ENCODE measurements around the gene MMP15.

Gene MMP15

GRCh38 chr16:58016840-58017446, 8.6 kb upstream of the MMP15 start:
- Histone ChIP-seq H3K4ac (ENCODE audit: low read depth, low read length) (no peak overlapping the region), H4K8ac (ENCODE audit: low read depth, low read length) (no peak overlapping the region), H2BK5ac (ENCODE audit: low read length) (no peak overlapping the region), H3K79me1 (ENCODE audit: low read length) (peaks cover 3% of the 10 kb centered on the region), H4K5ac (ENCODE audit: low read length) (no peak overlapping the region), H3K18ac (ENCODE audit: low read length) (no peak overlapping the region), H3K23ac (ENCODE audit: low read length) (no peak overlapping the region), H3K27me3 (ENCODE audit: insufficient read depth, low read length, poor library complexity) (no peaks in the 10 kb centered on the region), H3K27ac (ENCODE audit: low read depth, low read length) (no peak overlapping the region), H3K4me2 (ENCODE audit: low read length) (no peak overlapping the region), H3K4me3 (ENCODE audit: low read length) (no peak overlapping the region), H2AK5ac (ENCODE audit: low read length) (no peak overlapping the region), H3K56ac (ENCODE audit: low read length) (no peak overlapping the region), H3K9ac (ENCODE audit: low read length) (no peak overlapping the region), H3K4me1 (ENCODE audit: control insufficient read depth, low read depth, low read length) (peaks cover 11% of the 10 kb centered on the region), H2BK120ac (ENCODE audit: low read depth, low read length) (no peak overlapping the region), H3K36me3 (ENCODE audit: control insufficient read depth, insufficient read depth, low read length) (peaks cover 3% of the 10 kb centered on the region), H3K79me2 (ENCODE audit: control insufficient read depth, insufficient read depth, low read length) (no peaks in the 10 kb centered on the region), H2BK15ac (replicated peaks; ENCODE audit: low read depth) (no peak overlapping the region)
- WGBS (ENCODE audit: extremely low coverage, insufficient coverage, low lambda C conversion rate), result no CpG with 5 or more reads among the region's 12 CpGs
- DNase-seq, result no peak

DNA sequence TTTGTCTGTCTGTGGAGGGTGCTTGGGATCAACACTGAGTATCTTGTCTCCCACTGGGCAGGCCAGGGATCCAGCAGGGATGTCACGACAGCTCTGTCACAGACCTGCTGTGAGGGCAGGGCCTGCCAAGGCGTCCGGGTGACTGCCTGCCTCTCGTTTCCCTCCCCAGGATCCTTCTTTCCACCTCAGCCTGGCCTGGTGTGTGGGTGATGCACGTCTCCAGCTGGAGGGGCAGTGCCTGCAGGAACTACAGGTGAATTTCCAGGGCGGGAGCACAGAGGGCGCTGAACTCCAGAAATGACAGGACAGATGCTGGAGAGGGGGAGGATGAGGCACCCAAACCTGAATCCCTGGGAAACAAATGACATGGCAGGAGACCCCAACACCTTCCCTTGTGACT, 6.8 kb upstream of the MMP15 start:
- no peak overlapping the region for H3K18ac ChIP-seq (ENCODE audit: low read length)
- H3K4ac ChIP-seq (ENCODE audit: low read depth, low read length), result no peak overlapping the region
- H2BK120ac ChIP-seq (ENCODE audit: low read depth, low read length), result no peak overlapping the region
- no CpG with 5 or more reads among the region's 7 CpGs for WGBS (ENCODE audit: extremely low coverage, insufficient coverage, low lambda C conversion rate)
- H3K36me3 ChIP-seq (ENCODE audit: control insufficient read depth, insufficient read depth, low read length), result no peaks in the 10 kb centered on the region
- H3K27ac ChIP-seq (ENCODE audit: low read depth, low read length), result no peak overlapping the region
- no peak overlapping the region for H3K4me3 ChIP-seq (ENCODE audit: low read length)
- H3K4me1 ChIP-seq (ENCODE audit: control insufficient read depth, low read depth, low read length), result peaks cover 14% of the 10 kb centered on the region
- no peak overlapping the region for H3K9ac ChIP-seq (ENCODE audit: low read length)
- H4K5ac ChIP-seq (ENCODE audit: low read length), result no peak overlapping the region
- no peak overlapping the region for H2AK5ac ChIP-seq (ENCODE audit: low read length)
- H3K4me2 ChIP-seq (ENCODE audit: low read length), result no peak overlapping the region
- H3K27me3 ChIP-seq (ENCODE audit: insufficient read depth, low read length, poor library complexity), result no peaks in the 10 kb centered on the region
- no peaks in the 10 kb centered on the region for H3K79me2 ChIP-seq (ENCODE audit: control insufficient read depth, insufficient read depth, low read length)
- no peak overlapping the region for H2BK15ac ChIP-seq (replicated peaks; ENCODE audit: low read depth)
- no peak overlapping the region for H4K8ac ChIP-seq (ENCODE audit: low read depth, low read length)
- H2BK5ac ChIP-seq (ENCODE audit: low read length), result no peak overlapping the region
- H3K79me1 ChIP-seq (ENCODE audit: low read length), result no peaks in the 10 kb centered on the region
- peak; percentile 65 for DNase-seq
- no peak overlapping the region for H3K23ac ChIP-seq (ENCODE audit: low read length)
- H3K56ac ChIP-seq (ENCODE audit: low read length), result peak overlapping the region; percentile 22

- no peak overlapping the region for H3K4me3 ChIP-seq (ENCODE audit: low read length)
- no peak for DNase-seq
Observed at GRCh38 chr16:58019866-58020538, 5.6 kb upstream of the MMP15 start.

GRCh38 chr16:58020628-58021521, 4.7 kb upstream of the MMP15 start:
- H3K36me3 ChIP-seq (ENCODE audit: control insufficient read depth, insufficient read depth, low read length), result no peaks in the 10 kb centered on the region
- H3K4me2 ChIP-seq (ENCODE audit: low read length), result no peak overlapping the region
- H4K5ac ChIP-seq (ENCODE audit: low read length), result no peak overlapping the region
- no peaks in the 10 kb centered on the region for H3K79me1 ChIP-seq (ENCODE audit: low read length)
- peak; percentile 58 for DNase-seq
- no peaks in the 10 kb centered on the region for H3K27me3 ChIP-seq (ENCODE audit: insufficient read depth, low read length, poor library complexity)
- no peaks in the 10 kb centered on the region for H3K79me2 ChIP-seq (ENCODE audit: control insufficient read depth, insufficient read depth, low read length)
- H2AK5ac ChIP-seq (ENCODE audit: low read length), result no peak overlapping the region
- H3K9ac ChIP-seq (ENCODE audit: low read length), result no peak overlapping the region
- no peak overlapping the region for H3K56ac ChIP-seq (ENCODE audit: low read length)
- no peak overlapping the region for H3K27ac ChIP-seq (ENCODE audit: low read depth, low read length)
- no peak overlapping the region for H2BK15ac ChIP-seq (replicated peaks; ENCODE audit: low read depth)
- H3K4ac ChIP-seq (ENCODE audit: low read depth, low read length), result no peak overlapping the region
- no peak overlapping the region for H2BK5ac ChIP-seq (ENCODE audit: low read length)
- WGBS (ENCODE audit: extremely low coverage, insufficient coverage, low lambda C conversion rate), result no CpG with 5 or more reads among the region's 8 CpGs
- peaks cover 17% of the 10 kb centered on the region for H3K4me1 ChIP-seq (ENCODE audit: control insufficient read depth, low read depth, low read length)
- H4K8ac ChIP-seq (ENCODE audit: low read depth, low read length), result no peak overlapping the region
- H3K23ac ChIP-seq (ENCODE audit: low read length), result no peak overlapping the region
- H3K18ac ChIP-seq (ENCODE audit: low read length), result no peak overlapping the region
- H3K4me3 ChIP-seq (ENCODE audit: low read length), result no peak overlapping the region
- H2BK120ac ChIP-seq (ENCODE audit: low read depth, low read length), result no peak overlapping the region

More at GRCh38 chr16:58019866-58020538, 5.6 kb upstream of the MMP15 start:
- Histone ChIP-seq H4K8ac (ENCODE audit: low read depth, low read length) (no peak overlapping the region), H3K4me2 (ENCODE audit: low read length) (no peak overlapping the region), H3K4me1 (ENCODE audit: control insufficient read depth, low read depth, low read length) (peaks cover 17% of the 10 kb centered on the region), H3K27me3 (ENCODE audit: insufficient read depth, low read length, poor library complexity) (no peaks in the 10 kb centered on the region), H3K79me1 (ENCODE audit: low read length) (no peaks in the 10 kb centered on the region), H3K18ac (ENCODE audit: low read length) (no peak overlapping the region), H4K5ac (ENCODE audit: low read length) (no peak overlapping the region), H3K79me2 (ENCODE audit: control insufficient read depth, insufficient read depth, low read length) (no peaks in the 10 kb centered on the region), H2BK120ac (ENCODE audit: low read depth, low read length) (no peak overlapping the region), H2BK15ac (replicated peaks; ENCODE audit: low read depth) (no peak overlapping the region), H3K56ac (ENCODE audit: low read length) (no peak overlapping the region), H3K9ac (ENCODE audit: low read length) (no peak overlapping the region), H3K27ac (ENCODE audit: low read depth, low read length) (no peak overlapping the region), H3K4ac (ENCODE audit: low read depth, low read length) (no peak overlapping the region), H3K23ac (ENCODE audit: low read length) (no peak overlapping the region), H3K36me3 (ENCODE audit: control insufficient read depth, insufficient read depth, low read length) (no peaks in the 10 kb centered on the region), H2BK5ac (ENCODE audit: low read length) (no peak overlapping the region), H2AK5ac (ENCODE audit: low read length) (no peak overlapping the region)
- no CpG with 5 or more reads among the region's 8 CpGs for WGBS (ENCODE audit: extremely low coverage, insufficient coverage, low lambda C conversion rate)

- H3K79me1 ChIP-seq (ENCODE audit: low read length), result peaks cover 3% of the 10 kb centered on the region
- peak; percentile 29 for DNase-seq
- no peak overlapping the region for H4K5ac ChIP-seq (ENCODE audit: low read length)
- H3K4me3 ChIP-seq (ENCODE audit: low read length), result no peak overlapping the region
- H3K23ac ChIP-seq (ENCODE audit: low read length), result no peak overlapping the region
- no peak overlapping the region for H3K9ac ChIP-seq (ENCODE audit: low read length)
- no peak overlapping the region for H2AK5ac ChIP-seq (ENCODE audit: low read length)
- H3K4ac ChIP-seq (ENCODE audit: low read depth, low read length), result no peak overlapping the region
- no peak overlapping the region for H2BK15ac ChIP-seq (replicated peaks; ENCODE audit: low read depth)
- peak overlapping the region; percentile 25 for H3K56ac ChIP-seq (ENCODE audit: low read length)
- no peaks in the 10 kb centered on the region for H3K27me3 ChIP-seq (ENCODE audit: insufficient read depth, low read length, poor library complexity)
- no peak overlapping the region for H4K8ac ChIP-seq (ENCODE audit: low read depth, low read length)
- no peaks in the 10 kb centered on the region for H3K36me3 ChIP-seq (ENCODE audit: control insufficient read depth, insufficient read depth, low read length)
- H3K4me2 ChIP-seq (ENCODE audit: low read length), result no peak overlapping the region
- no peak overlapping the region for H2BK120ac ChIP-seq (ENCODE audit: low read depth, low read length)
- peaks cover 6% of the 10 kb centered on the region for H3K79me2 ChIP-seq (ENCODE audit: control insufficient read depth, insufficient read depth, low read length)
- WGBS (ENCODE audit: extremely low coverage, insufficient coverage, low lambda C conversion rate), result no CpG with 5 or more reads among the region's 8 CpGs
- no peak overlapping the region for H2BK5ac ChIP-seq (ENCODE audit: low read length)
- H3K4me1 ChIP-seq (ENCODE audit: control insufficient read depth, low read depth, low read length), result peaks cover 17% of the 10 kb centered on the region
- H3K27ac ChIP-seq (ENCODE audit: low read depth, low read length), result no peak overlapping the region
- no peak overlapping the region for H3K18ac ChIP-seq (ENCODE audit: low read length)
Observed at GRCh38 chr16:58021661-58022551, 3.6 kb upstream of the MMP15 start.

All from mesendoderm (in vitro differentiated cells).